Left ventricle myocardium inferior (tissue), 1 donor: ENCODE results near the gene SOCS7. TPM values are rescaled to one million over a fixed set of nuclear protein-coding genes. Genes with fewer than 3 reads are reported as not detected.

ENCODE experiments used
- DNase-seq: peaks from one replicate; pipeline ENCODE4 v3.0.0-alpha.2; 2020
- H3K27ac ChIP-seq: fragments of 200-600 bp; replicated peaks from 2 replicates; pipeline ENCODE4 v1.8.0; 2021
- H3K27me3 ChIP-seq: fragments of 200-600 bp; 2 replicates; pipeline ENCODE4 v1.8.0; 2021; ENCODE audit warnings: low read depth
- H3K36me3 ChIP-seq: fragments of 200-600 bp; 2 replicates; pipeline ENCODE4 v1.8.0; 2021
- H3K4me1 ChIP-seq: fragments of 200-600 bp; 2 replicates; pipeline ENCODE4 v1.8.0; 2021
- H3K4me3 ChIP-seq: fragments of 200-600 bp; 2 replicates; pipeline ENCODE4 v1.8.0; 2021; ENCODE audit warnings: mild to moderate bottlenecking, moderate library complexity
- H3K9me3 ChIP-seq: fragments of 200-600 bp; replicated peaks from 2 replicates; pipeline ENCODE4 v1.8.0; 2021
- intact Hi-C: fragments of 100-400 bp; cut with micrococcal nuclease; formaldehyde crosslinking; loops from one replicate; pipeline ENCODE4 v1.11.0; 2022
- total RNA-seq: library from RNA; stranded (reverse); fragmentation: NEBNext Ultra II Directional; extraction: Animal tissue kit (Norgen Biotek cat#: 25700); gene quantifications from one replicate; pipeline ENCODE4 v1.2.1, GENCODE V29; 2021
- TF ChIP-seq, protein P1 (sequence below): fragments of 200-600 bp; IDR thresholded peaks from 2 replicates; pipeline ENCODE4 v1.8.0; 2021; ENCODE audit warnings: antibody characterized with exemption, mild to moderate bottlenecking, borderline replicate concordance
- donor health status: DM: no; HTN: yes; CAD: no; lungs with severe emphysema.

Gene SOCS7
- total RNA-seq, 1 donor from 2014 or later = 13.2 TPM

DNA sequence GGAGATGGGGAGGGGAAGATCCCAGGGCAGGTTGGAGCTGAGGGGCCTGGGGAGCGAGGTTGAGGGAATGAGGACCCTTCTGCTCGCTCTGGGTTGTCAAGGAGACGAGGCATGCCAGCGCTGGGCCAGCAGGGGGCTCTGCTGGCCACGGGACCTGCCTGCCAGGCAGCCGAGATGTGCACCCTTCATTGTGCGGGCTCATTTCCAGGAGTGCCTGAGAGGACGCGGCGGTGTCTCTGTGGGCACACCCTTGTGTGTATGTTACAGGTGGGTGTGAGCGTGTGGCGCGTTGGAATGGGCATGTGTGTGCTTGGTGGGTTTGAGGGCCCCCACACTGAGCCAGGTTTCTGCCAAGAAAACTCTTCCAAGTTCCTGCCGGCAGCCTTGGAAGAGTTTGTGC, 92.5 kb downstream of the SOCS7 start:
- TF ChIP-seq, protein P1, sequence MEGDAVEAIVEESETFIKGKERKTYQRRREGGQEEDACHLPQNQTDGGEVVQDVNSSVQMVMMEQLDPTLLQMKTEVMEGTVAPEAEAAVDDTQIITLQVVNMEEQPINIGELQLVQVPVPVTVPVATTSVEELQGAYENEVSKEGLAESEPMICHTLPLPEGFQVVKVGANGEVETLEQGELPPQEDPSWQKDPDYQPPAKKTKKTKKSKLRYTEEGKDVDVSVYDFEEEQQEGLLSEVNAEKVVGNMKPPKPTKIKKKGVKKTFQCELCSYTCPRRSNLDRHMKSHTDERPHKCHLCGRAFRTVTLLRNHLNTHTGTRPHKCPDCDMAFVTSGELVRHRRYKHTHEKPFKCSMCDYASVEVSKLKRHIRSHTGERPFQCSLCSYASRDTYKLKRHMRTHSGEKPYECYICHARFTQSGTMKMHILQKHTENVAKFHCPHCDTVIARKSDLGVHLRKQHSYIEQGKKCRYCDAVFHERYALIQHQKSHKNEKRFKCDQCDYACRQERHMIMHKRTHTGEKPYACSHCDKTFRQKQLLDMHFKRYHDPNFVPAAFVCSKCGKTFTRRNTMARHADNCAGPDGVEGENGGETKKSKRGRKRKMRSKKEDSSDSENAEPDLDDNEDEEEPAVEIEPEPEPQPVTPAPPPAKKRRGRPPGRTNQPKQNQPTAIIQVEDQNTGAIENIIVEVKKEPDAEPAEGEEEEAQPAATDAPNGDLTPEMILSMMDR = peak; percentile 94
- H3K9me3 ChIP-seq = no peaks in the 10 kb centered on the region
- H3K36me3 ChIP-seq = no peaks in the 10 kb centered on the region
- H3K27ac ChIP-seq = peak overlapping the region; percentile 89
- peaks cover 87% of the 10 kb centered on the region for H3K4me1 ChIP-seq
- intact Hi-C loops = no loop called here
- peak overlapping the region; percentile 22 for H3K4me3 ChIP-seq
- peak; percentile 72 for DNase-seq
- no peaks in the 10 kb centered on the region for H3K27me3 ChIP-seq

DNA sequence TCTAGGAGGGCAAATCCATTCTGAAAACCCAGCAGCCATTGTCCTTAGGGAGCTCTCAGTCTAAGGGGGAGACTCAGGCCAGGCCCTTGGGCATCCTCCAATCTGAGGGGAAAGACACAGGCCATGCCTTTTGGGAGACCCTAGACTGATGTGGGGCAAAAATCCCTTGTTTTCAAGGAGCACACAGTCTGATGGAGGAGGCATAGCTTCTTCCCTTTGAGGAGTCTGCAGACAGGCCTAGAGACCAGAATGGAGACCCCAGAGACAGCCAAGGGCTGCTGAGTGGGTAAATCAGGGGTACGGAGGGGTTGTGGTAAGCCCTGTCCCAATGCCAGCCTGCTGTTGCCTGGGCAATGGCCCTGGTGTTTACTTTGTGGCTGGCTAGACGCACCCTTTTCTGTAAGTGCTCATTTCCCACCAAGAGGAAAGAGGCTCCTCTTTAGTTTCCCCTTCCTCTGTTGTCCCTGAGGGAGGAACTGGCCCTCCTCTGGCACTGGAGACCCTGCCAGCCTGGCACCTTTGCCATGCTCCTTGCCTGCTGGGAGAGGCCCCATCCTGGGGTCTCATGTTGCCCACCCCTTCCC, 96.0 kb downstream of the SOCS7 start:
- Histone ChIP-seq H3K36me3 (no peaks in the 10 kb centered on the region), H3K27me3 (no peaks in the 10 kb centered on the region), H3K27ac (peak overlapping the region; percentile 93), H3K4me3 (no peak overlapping the region), H3K4me1 (peaks cover 87% of the 10 kb centered on the region), H3K9me3 (no peaks in the 10 kb centered on the region)
- TF ChIP-seq, protein P1 = no peak
- intact Hi-C loops = no loop called here
- no peak for DNase-seq

DNA sequence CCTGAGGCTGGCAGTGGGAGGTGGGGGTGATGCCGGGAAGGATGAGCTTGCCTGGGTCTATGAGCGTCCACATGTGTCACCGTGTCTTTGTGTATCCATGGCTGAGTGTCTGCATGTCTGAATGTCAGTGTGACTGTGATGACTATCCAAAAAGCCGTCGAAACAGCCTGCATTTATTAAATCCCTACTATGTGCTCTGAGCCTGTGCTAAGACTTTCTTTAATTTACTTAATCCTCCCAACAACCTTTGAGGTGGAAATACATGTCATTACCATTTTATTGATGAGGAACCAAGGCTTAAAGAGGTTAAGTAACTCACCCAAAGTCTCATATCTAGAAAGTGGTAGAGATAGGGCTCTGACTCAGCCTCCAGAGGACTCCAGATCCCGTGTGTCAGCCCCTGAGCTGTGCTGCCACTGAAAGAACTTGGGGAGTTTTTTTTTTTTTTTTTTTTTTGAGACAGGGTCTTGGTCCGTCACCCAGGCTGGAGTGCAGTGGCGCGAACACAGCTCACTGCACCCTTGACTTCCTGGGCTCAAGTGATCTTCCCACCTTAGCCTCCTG, 96.6 kb downstream of the SOCS7 start:
- no peaks in the 10 kb centered on the region for H3K36me3 ChIP-seq
- peak overlapping the region; percentile 93 for H3K27ac ChIP-seq
- H3K4me1 ChIP-seq = peaks cover 87% of the 10 kb centered on the region
- TF ChIP-seq, protein P1 = no peak
- intact Hi-C loops = no loop called here
- no peak overlapping the region for H3K4me3 ChIP-seq
- no peaks in the 10 kb centered on the region for H3K27me3 ChIP-seq
- H3K9me3 ChIP-seq = no peaks in the 10 kb centered on the region
- DNase-seq = no peak

DNA sequence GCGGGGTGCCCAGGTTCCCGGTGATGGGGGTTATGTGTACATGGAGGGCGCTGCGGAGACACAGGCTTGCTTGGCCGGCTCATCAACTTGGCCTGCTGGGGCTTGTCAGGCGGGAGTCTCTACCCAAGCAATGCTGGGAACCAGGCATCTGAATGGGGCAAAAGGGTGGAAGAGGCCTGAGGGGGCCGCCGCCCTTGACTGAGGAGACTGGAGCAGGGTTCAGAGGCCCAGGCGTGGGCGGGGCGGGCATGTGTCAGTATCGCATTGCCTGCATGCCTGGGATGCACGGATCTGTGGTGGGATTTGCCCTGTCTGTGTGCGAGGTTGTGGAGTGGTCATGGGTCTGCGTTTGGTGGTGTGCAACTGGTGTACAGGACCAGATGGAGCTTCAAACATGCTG, 97.7 kb downstream of the SOCS7 start:
- DNase-seq = no peak
- Histone ChIP-seq H3K4me1 (peaks cover 82% of the 10 kb centered on the region), H3K27ac (peak overlapping the region; percentile 93), H3K4me3 (no peak overlapping the region), H3K9me3 (no peaks in the 10 kb centered on the region), H3K27me3 (no peaks in the 10 kb centered on the region), H3K36me3 (no peaks in the 10 kb centered on the region)
- TF ChIP-seq, protein P1 = no peak
- intact Hi-C loops = no loop called here

DNA sequence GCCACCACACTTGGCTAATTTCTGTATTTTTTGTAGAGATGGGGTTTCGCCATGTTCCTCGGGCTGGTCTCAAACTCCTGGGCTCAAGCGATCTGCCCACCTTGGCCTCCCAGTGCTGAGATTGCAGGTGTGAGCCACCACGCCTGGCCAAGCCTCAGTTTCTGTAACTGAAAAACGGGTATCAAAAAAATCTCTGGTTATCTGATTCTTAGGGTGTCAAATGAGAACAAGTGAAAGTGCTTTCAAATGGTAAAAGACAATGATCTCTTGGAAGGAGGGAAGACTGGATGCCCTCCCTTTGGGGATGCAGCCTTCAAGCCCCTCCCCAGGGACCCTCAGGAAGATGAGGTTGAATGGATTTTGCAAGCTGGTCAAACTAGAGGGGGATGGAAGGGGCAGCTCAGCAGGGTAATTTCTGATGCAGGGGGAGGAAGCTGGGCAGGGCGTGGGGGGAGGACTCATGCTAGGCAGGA, 98.9 kb downstream of the SOCS7 start:
- DNase-seq = no peak
- intact Hi-C loops = no loop called here
- Histone ChIP-seq H3K4me3 (peak overlapping the region; percentile 69), H3K9me3 (no peaks in the 10 kb centered on the region), H3K27ac (peak overlapping the region; percentile 93), H3K27me3 (no peaks in the 10 kb centered on the region), H3K4me1 (peaks cover 89% of the 10 kb centered on the region), H3K36me3 (no peaks in the 10 kb centered on the region)
- TF ChIP-seq, protein P1 = no peak
